ENCODE data around the gene LIN52. TPM values are rescaled to one million over a fixed set of nuclear protein-coding genes. Genes with fewer than 3 reads are reported as not detected.

The LIN52 gene
- total RNA-seq, 2 experiments from 2014 or later, result 10.7 to 13.6 TPM

DNA sequence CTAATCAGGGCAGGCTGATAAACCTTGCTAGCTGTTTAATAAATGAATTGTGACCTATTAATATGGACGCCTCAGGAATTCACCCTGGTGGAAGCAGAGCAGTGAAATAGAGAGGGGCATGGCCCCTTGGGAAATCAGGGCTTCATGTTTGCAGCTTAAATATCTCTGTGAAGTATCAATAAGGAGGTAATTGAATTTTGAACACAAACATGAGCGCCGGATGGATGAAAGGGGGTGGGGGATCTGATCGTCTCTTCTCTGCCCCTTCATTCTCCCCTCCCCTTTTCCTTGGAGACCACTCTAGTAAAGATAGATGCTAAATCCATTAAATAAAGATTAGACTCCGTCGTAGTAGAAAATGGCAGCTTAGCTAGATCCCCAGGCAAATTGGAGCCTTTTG lies 70.5 kb downstream of the LIN52 start:
- intact Hi-C loops (cut with micrococcal nuclease), result no loop called here
- no peak for DNase-seq
- no peaks in the 10 kb centered on the region for H3K9me3 Mint-ChIP-seq
- H3K27me3 Mint-ChIP-seq (ENCODE audit: low read depth), result no peaks in the 10 kb centered on the region
- no peak overlapping the region for H3K27ac Mint-ChIP-seq
- CTCF ChIA-PET, result no interaction called here
- no peak overlapping the region for H3K4me3 Mint-ChIP-seq
- H3K36me3 Mint-ChIP-seq (ENCODE audit: low read depth), result no peaks in the 10 kb centered on the region
- no peaks in the 10 kb centered on the region for H3K4me1 Mint-ChIP-seq (ENCODE audit: low read depth)

DNA sequence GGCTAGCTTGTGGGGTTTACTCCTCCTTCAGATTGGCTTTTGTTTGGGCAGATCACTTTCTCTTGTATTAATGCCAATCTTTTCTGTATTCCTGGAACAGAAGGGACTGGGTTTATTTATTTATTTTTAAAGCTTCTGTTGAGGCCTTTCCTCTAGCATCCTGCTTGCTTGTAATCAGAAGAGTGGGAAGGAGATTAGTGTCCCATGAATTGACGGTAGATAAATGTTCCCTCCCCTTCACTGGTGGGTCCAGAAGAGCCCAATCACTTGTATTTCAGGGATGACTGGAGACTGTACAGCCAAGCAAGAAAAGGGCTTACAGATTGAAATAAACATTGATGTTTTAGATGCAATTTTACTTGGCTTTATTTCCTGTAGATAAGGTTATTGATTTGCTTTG lies 71.0 kb downstream of the LIN52 start:
- Mint-ChIP-seq H3K4me1 (ENCODE audit: low read depth) (no peaks in the 10 kb centered on the region), H3K27ac (no peak overlapping the region), H3K9me3 (no peaks in the 10 kb centered on the region), H3K4me3 (no peak overlapping the region), H3K36me3 (ENCODE audit: low read depth) (no peaks in the 10 kb centered on the region), H3K27me3 (ENCODE audit: low read depth) (no peaks in the 10 kb centered on the region)
- intact Hi-C loops (cut with micrococcal nuclease), result no loop called here
- CTCF ChIA-PET, result no interaction called here
- DNase-seq, result no peak

DNA sequence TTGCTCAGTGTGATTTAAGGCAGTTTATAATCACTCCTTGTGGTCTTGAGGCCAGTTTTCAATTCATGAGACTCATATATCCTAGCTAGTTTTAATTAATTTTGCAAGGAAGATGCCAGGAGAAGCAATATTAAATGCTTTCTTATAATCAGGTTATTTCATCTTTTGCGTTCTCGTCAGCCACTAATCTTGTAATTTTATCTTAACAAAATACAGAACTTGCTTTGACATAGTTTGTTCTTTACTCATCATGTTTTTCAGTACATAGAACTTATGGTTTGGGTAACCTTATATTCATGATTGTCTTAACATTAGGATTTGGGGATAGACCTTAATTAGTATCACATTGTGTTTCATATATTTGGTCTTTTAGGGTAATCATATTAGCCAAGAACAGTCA lies 76.0 kb downstream of the LIN52 start:
- DNase-seq, result no peak
- Mint-ChIP-seq H3K4me3 (no peak overlapping the region), H3K9me3 (no peaks in the 10 kb centered on the region), H3K4me1 (ENCODE audit: low read depth) (no peaks in the 10 kb centered on the region), H3K27ac (no peak overlapping the region), H3K27me3 (ENCODE audit: low read depth) (no peaks in the 10 kb centered on the region), H3K36me3 (ENCODE audit: low read depth) (peaks cover 3% of the 10 kb centered on the region)
- intact Hi-C loops (cut with micrococcal nuclease), result no loop called here
- CTCF ChIA-PET, result no interaction called here

DNA sequence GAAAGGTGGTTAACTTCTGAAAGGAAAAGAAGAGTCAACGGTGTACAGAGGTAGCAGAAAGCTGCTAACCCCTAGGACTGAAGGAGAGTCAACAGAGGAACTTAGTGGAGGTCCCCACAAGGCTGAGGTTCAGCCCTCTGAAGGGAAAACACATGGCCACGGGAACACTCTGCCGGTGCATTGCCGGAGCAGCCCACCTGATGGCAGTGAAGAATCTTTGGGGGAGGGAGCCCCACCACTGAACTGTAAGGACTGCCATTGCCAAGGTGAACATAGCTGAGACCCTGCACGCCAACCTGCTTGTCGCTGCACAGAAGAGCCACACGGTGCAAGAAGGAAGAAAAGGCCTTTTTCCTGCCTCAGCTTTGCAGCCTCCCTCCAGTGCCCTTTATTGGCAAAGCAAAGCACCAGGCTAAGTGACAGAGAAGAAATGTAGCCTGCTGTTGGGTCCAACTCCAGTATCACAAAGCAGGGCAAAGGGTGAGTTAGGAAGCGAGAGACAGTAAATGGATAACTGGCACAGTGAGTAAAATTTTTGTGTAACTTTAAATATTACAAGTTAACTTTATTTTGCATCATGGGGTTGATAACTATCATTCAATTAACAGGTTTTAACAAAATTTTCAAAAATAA lies 76.9 kb downstream of the LIN52 start:
- H3K27ac Mint-ChIP-seq, result no peak overlapping the region
- H3K36me3 Mint-ChIP-seq (ENCODE audit: low read depth), result peaks cover 6% of the 10 kb centered on the region
- CTCF ChIA-PET, result interaction anchor here (0.9 kb wide), 1 partner anchor 15 kb away, joined by 3 read pairs; no protein-coding TSS in a partner anchor
- H3K27me3 Mint-ChIP-seq (ENCODE audit: low read depth), result no peaks in the 10 kb centered on the region
- no peaks in the 10 kb centered on the region for H3K4me1 Mint-ChIP-seq (ENCODE audit: low read depth)
- no peaks in the 10 kb centered on the region for H3K9me3 Mint-ChIP-seq
- no peak overlapping the region for H3K4me3 Mint-ChIP-seq
- DNase-seq, result no peak
- intact Hi-C loops (cut with micrococcal nuclease), result no loop called here

DNA sequence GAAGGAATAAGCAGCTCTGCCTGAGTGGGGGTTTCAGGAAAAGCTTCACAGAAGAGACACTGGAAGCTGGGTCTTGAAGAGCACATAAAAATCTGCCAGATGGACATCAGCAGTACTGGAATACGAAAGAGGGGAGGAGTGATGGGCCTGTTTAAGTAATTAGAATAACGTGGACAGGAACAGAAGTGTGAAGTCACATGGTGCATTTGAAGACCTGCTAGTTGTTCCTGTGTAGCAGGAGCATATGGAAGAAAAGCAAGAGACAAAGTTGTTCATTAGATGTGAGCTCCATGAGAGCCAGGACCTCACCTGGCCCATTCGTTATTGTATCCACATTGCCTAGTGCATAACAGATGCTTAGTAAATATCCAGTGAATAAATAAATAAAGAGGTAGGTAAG lies 85.2 kb downstream of the LIN52 start:
- no peaks in the 10 kb centered on the region for H3K27me3 Mint-ChIP-seq (ENCODE audit: low read depth)
- intact Hi-C loops (cut with micrococcal nuclease), result no loop called here
- no peaks in the 10 kb centered on the region for H3K4me1 Mint-ChIP-seq (ENCODE audit: low read depth)
- no peak for DNase-seq
- H3K4me3 Mint-ChIP-seq, result no peak overlapping the region
- peaks cover 3% of the 10 kb centered on the region for H3K36me3 Mint-ChIP-seq (ENCODE audit: low read depth)
- CTCF ChIA-PET, result no interaction called here
- H3K27ac Mint-ChIP-seq, result no peak overlapping the region
- no peaks in the 10 kb centered on the region for H3K9me3 Mint-ChIP-seq

DNA sequence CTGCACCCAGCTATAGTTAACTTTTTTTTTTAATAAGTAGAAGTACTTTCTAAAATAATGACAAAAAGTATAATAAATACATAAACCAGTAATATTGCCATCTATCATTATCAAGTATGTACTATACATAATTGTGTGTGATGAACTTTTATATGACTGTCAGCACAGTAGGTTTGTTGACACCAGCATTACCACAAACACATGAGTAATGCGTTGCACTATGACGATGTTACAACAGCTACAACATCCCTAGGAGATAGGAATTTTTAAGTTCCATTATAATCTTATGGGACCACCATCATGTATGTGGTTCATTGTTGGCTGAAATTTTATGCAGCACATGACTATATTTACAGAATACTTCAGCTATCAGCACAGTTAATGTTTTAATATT lies 91.6 kb downstream of the LIN52 start:
- H3K27ac Mint-ChIP-seq, result no peak overlapping the region
- intact Hi-C loops (cut with micrococcal nuclease), result no loop called here
- no peaks in the 10 kb centered on the region for H3K4me1 Mint-ChIP-seq (ENCODE audit: low read depth)
- H3K27me3 Mint-ChIP-seq (ENCODE audit: low read depth), result no peaks in the 10 kb centered on the region
- H3K9me3 Mint-ChIP-seq, result no peaks in the 10 kb centered on the region
- peaks cover 2% of the 10 kb centered on the region for H3K36me3 Mint-ChIP-seq (ENCODE audit: low read depth)
- no peak for DNase-seq
- CTCF ChIA-PET, result interaction anchor here (0.6 kb wide), 1 partner anchor 91 kb away, joined by 4 read pairs; no protein-coding TSS in a partner anchor
- H3K4me3 Mint-ChIP-seq, result no peak overlapping the region

DNA sequence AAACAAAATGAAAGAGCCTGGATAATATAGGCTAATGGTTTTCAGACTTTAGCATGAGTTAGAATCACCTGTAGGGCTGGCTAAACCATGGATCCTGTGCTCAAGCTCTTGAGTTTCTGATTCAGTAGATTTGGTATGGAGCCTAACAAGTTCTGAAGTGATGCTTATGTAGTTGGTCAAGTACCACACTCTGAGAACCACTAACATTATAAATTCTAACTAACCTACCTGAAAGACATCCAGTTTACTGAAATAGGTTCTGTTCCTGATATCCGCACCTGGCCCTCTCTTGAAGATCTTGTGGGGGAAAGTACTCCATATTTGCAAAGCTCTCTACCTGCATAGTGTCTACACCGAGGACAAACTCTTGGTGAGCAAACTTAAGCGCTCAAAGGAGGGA lies 95.1 kb downstream of the LIN52 start:
- DNase-seq, result no peak
- Mint-ChIP-seq H3K4me3 (no peak overlapping the region), H3K27me3 (ENCODE audit: low read depth) (no peaks in the 10 kb centered on the region), H3K9me3 (no peaks in the 10 kb centered on the region), H3K4me1 (ENCODE audit: low read depth) (no peaks in the 10 kb centered on the region), H3K36me3 (ENCODE audit: low read depth) (peaks cover 3% of the 10 kb centered on the region), H3K27ac (no peak overlapping the region)
- CTCF ChIA-PET, result interaction anchor here (0.8 kb wide), 1 partner anchor 77 kb away, joined by 4 read pairs; no protein-coding TSS in a partner anchor
- intact Hi-C loops (cut with micrococcal nuclease), result no loop called here

DNA sequence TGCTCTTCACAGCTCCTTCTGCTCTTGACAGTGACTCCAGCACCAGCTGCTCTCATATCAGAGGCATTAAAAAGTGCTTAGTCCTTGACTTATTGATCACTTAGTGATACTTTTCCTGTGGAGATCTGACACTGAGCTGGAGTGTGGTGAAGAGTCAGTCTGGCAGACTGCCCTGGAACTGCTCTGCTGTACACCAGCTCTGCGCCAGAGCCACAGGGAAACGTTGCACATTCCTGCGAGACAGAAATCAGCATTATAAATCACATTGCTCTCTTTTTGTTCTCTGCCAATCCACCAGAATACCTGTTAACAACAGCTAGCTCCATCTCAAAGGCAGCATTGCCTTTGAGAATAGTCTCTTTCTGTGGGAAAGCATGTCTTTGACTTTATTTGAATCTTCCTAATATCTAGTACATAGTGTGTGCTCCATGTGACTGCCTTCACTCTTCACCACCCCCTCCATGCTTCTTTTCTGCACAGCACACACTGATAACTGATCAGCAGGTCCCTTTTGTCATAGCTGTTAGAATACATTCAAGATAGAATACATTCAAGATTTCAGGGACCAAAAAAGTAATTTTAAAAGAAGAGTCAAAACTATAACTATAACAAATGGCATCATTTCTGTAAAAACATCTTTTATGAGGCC lies 106.3 kb downstream of the LIN52 start:
- CTCF ChIA-PET, result interaction anchor here (0.6 kb wide), 1 partner anchor 285 kb away, joined by 3 read pairs; no protein-coding TSS in a partner anchor
- intact Hi-C loops (cut with micrococcal nuclease), result no loop called here
- no peak overlapping the region for H3K27ac Mint-ChIP-seq
- H3K4me1 Mint-ChIP-seq (ENCODE audit: low read depth), result no peaks in the 10 kb centered on the region
- H3K4me3 Mint-ChIP-seq, result no peak overlapping the region
- no peaks in the 10 kb centered on the region for H3K27me3 Mint-ChIP-seq (ENCODE audit: low read depth)
- peaks cover 7% of the 10 kb centered on the region for H3K36me3 Mint-ChIP-seq (ENCODE audit: low read depth)
- DNase-seq, result no peak
- H3K9me3 Mint-ChIP-seq, result no peaks in the 10 kb centered on the region

DNA sequence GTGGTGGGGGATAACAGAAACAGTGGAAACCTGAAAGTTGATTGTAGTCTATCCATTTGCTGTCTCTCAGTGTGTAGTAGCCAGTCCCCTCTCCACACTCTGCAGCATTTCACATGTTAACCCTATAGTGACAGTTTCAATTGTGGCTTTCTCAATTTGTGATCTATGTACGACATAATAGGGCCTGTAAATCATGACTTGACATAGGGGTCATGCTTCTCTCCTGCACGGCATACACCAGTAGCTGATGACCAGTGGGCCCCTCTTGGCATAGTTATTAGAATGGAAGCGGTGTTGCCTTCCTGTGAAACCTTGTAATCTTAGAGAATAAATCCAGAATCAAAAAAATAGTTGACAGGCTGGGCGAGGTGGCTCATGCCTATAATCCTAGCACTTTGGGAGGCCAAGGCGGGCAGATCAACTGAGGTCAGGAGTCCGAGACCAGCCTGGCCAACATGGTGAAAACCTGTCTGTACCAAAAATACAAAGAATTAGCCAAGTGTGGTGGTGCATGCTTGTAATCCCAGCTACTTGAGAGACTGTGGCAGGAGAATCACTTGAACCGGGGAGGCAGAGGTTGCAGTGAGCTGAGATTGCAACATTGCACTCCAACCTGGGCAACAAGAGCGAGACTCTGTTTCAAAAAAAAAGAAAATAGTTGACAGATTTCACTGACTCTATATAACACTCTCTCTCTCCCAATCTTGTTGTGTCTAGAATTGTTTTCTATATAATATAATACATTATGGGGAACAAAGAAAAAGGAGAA lies 109.9 kb downstream of the LIN52 start:
- H3K36me3 Mint-ChIP-seq (ENCODE audit: low read depth), result peaks cover 13% of the 10 kb centered on the region
- H3K27me3 Mint-ChIP-seq (ENCODE audit: low read depth), result no peaks in the 10 kb centered on the region
- intact Hi-C loops (cut with micrococcal nuclease), result no loop called here
- no peak overlapping the region for H3K4me3 Mint-ChIP-seq
- CTCF ChIA-PET, result no interaction called here
- H3K9me3 Mint-ChIP-seq, result no peaks in the 10 kb centered on the region
- no peak overlapping the region for H3K27ac Mint-ChIP-seq
- DNase-seq, result no peak
- no peaks in the 10 kb centered on the region for H3K4me1 Mint-ChIP-seq (ENCODE audit: low read depth)

DNA sequence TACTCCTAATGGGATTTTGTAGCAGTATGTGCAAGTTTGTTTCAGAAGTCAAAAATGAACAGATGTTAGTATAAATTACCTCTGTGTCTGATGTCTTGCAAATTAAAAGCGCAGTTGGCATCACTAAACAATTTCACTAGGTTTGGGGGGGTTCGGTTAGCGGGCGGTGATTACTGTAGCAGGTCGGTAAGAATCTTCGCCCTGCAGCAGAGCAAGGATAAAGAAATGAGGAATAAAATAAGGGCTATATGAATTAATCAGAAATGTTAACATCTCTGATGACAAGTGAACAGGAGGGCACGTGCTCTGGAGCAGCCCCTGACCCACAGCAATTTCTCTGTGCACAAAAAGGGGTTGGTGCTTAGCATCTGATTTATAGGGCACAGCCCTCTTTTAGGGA lies 110.9 kb downstream of the LIN52 start:
- CTCF ChIA-PET, result no interaction called here
- Mint-ChIP-seq H3K4me1 (ENCODE audit: low read depth) (no peaks in the 10 kb centered on the region), H3K27me3 (ENCODE audit: low read depth) (no peaks in the 10 kb centered on the region), H3K36me3 (ENCODE audit: low read depth) (peaks cover 14% of the 10 kb centered on the region), H3K9me3 (no peaks in the 10 kb centered on the region), H3K4me3 (no peak overlapping the region), H3K27ac (no peak overlapping the region)
- DNase-seq, result no peak
- intact Hi-C loops (cut with micrococcal nuclease), result no loop called here

DNA sequence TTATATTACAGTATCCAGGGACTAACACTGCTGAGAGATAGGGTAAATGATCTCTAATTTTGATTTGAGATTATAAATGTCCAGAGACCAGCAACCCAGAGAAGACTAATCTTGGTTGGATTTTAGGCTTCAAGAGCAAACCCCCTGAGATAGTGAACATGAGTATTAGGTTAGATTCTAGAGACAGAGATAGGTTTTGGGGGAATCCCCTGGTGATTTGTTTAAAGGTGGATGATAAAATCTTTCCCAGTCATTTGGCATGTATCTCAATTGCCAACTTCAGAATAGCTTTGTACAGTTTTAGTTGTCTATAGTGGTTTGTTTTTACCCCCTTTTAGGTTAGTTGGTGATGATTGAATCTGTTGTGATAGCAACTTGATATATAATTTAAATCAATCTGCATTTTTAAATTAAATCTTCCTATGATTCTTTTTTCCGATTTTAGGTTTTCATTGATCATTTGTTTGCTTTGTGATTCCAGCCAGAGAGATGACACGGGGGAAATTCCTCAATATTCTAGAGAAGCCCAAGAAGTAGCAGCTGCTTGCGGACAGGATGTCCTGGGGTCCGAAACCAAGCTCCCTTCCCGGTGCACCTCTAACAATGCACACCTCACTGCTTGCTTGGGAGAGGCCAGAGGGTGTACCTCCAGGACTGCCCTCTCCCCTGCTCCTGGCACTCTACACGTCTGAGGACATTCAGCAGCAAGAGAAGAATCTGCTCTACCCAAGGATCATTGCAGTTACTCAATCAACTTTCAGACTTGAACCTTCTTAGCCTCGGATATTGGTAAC lies 113.9 kb downstream of the LIN52 start:
- intact Hi-C loops (cut with micrococcal nuclease), result no loop called here
- Mint-ChIP-seq H3K27me3 (ENCODE audit: low read depth) (no peaks in the 10 kb centered on the region), H3K27ac (no peak overlapping the region), H3K4me3 (no peak overlapping the region), H3K4me1 (ENCODE audit: low read depth) (no peaks in the 10 kb centered on the region), H3K36me3 (ENCODE audit: low read depth) (peaks cover 7% of the 10 kb centered on the region), H3K9me3 (no peaks in the 10 kb centered on the region)
- no peak for DNase-seq
- CTCF ChIA-PET, result interaction anchor here (1.0 to 1.2 kb wide), 2 partner anchors 20 to 86 kb away, joined by 3 to 4 read pairs; no protein-coding TSS in a partner anchor

DNA sequence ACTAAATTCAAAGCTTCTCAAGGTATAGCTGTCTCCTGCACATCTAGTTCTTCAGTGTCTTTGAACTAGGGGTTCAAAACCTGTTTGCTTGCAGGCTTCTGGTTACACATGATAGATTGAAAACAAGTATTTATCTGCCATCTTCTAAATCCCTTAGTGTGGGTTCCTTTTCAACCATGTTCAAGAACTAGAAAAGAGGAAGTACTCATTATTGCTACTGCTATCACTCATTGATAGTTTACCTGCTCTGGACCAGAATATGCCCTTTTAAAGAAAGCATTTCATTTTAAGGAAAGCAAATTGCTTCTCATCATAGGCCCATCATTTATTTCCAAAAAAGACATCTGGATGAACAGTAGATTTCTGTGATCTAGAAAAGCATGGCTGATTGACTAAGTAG lies 117.4 kb downstream of the LIN52 start:
- H3K4me1 Mint-ChIP-seq (ENCODE audit: low read depth), result no peaks in the 10 kb centered on the region
- CTCF ChIA-PET, result interaction anchor here (0.6 to 0.8 kb wide), 2 partner anchors 55 to 91 kb away, joined by 4 read pairs; no protein-coding TSS in a partner anchor
- no peak overlapping the region for H3K4me3 Mint-ChIP-seq
- DNase-seq, result no peak
- no peaks in the 10 kb centered on the region for H3K27me3 Mint-ChIP-seq (ENCODE audit: low read depth)
- peaks cover 7% of the 10 kb centered on the region for H3K36me3 Mint-ChIP-seq (ENCODE audit: low read depth)
- no peaks in the 10 kb centered on the region for H3K9me3 Mint-ChIP-seq
- H3K27ac Mint-ChIP-seq, result no peak overlapping the region
- intact Hi-C loops (cut with micrococcal nuclease), result no loop called here
